Gastroesophageal sphincter (tissue), 4 donors: ENCODE data around the gene NHLRC3. TPM values are rescaled to one million over a fixed set of nuclear protein-coding genes. Genes with fewer than 3 reads are reported as not detected.
"Not testable (repeated sequence)": the region's sequence is repeated elsewhere in the genome, so short reads cannot be mapped to it uniquely, and the experiment has no call there.

Experiments
- ATAC-seq: fragments of 150-250 bp; one replicate; pipeline ENCODE4 v1.9.1; 2016; ENCODE audit warnings: mild to moderate bottlenecking, moderate library complexity
- H3K27ac ChIP-seq, 4 donors: fragments of 200-600 bp; sonication (generic) in 3 of 4; 1 replicate in 3 of 4; 2 replicates in 1 of 4; pipeline ENCODE4 v1.5.1; 2016 to 2019
- H3K27me3 ChIP-seq: fragments of 200-600 bp; sonication (generic); one replicate; pipeline ENCODE4 v1.5.1; 2019
- H3K36me3 ChIP-seq, 2 donors: fragments of 200-600 bp; sonication (generic); one replicate each; pipeline ENCODE4 v1.5.1; 2019; ENCODE audit warnings: control low read depth in 1 of 2
- H3K4me1 ChIP-seq, 3 donors: fragments of 200-600 bp; sonication (generic); 1 replicate in 2 of 3; 2 replicates in 1 of 3; pipeline ENCODE4 v1.5.1; 2016 to 2019; ENCODE audit warnings: control low read depth in 2 of 3
- H3K4me3 ChIP-seq, 2 donors: fragments of 200-600 bp; sonication (generic); one replicate each; pipeline ENCODE4 v1.5.1; 2019; ENCODE audit warnings: mild to moderate bottlenecking in 1 of 2, moderate library complexity in 1 of 2
- H3K9me3 ChIP-seq, 3 donors: fragments of 200-600 bp; sonication (generic); one replicate each; pipeline ENCODE4 v1.5.1; 2017 to 2019; ENCODE audit warnings: control low read depth in 2 of 3
- EP300 ChIP-seq: sonication (generic); formaldehyde crosslinking; IDR thresholded peaks from one replicate; pipeline ENCODE4 v1.6.1; 2017; ENCODE audit warnings: antibody characterized with exemption, mild to moderate bottlenecking
- POLR2A ChIP-seq, 2 donors: fragments of 450-650 bp; IDR thresholded peaks; one replicate each; pipeline ENCODE4 v1.6.1; 2017; ENCODE audit warnings: antibody characterized with exemption in 2 of 2, mild to moderate bottlenecking in 2 of 2, moderate library complexity in 1 of 2
- POLR2AphosphoS5 ChIP-seq: sonication (generic); formaldehyde crosslinking; IDR thresholded peaks from one replicate; pipeline ENCODE4 v1.6.1; 2017; ENCODE audit warnings: antibody characterized with exemption
- WGBS, 2 donors: methylation state at CpG; one replicate each; pipeline ENCODE4 v1.1.5; 2018; ENCODE audit warnings: low coverage in 1 of 2; 5-methylcytosine and 5-hydroxymethylcytosine counted together
- total RNA-seq, 4 donors: library from RNA; depleted of rRNA; stranded (reverse); fragments of >200 nt; gene quantifications; one replicate each; pipeline ENCODE4 v1.1.0, GENCODE V29; 2016
- TF ChIP-seq, protein P1 (sequence below), 4 experiments: fragments of 200-600 bp in 2 of 4; fragments of 450-650 bp in 2 of 4; sonication (generic) in 1 of 4; IDR thresholded peaks; one replicate each; pipeline ENCODE4 v1.5.1; 2017 to 2019; ENCODE audit warnings: antibody characterized with exemption in 4 of 4, mild to moderate bottlenecking in 2 of 4, moderate library complexity in 2 of 4

Gene NHLRC3
- total RNA-seq, 4 donors from 2014 or later = 9.9 to 20.1 (median 14.5) TPM

DNA sequence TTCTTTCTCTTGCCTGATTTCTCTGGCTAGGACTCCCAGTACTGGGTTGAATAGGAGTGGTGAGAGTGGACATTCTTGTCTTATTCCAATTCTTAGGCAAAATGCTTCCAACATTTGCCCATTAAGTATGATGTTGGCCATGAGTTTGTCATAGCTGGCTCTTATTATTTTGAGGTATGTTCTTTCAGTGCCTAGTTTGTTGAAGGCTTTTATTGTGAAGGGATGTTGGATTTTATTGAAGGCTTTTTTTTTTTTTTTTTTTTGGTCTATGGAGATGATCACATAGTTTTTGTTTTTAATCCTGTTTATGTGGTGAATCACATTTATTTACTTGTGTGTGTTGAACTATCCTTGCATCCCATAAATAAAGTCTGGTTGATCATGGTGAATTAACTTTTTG lies 19.8 kb downstream of the NHLRC3 start:
- H3K9me3 ChIP-seq = no peaks in the 10 kb centered on the region
- no peak for ATAC-seq
- no peaks in the 10 kb centered on the region for H3K27me3 ChIP-seq
- H3K4me1 ChIP-seq = no peaks in the 10 kb centered on the region
- TF ChIP-seq POLR2AphosphoS5 (no peak), EP300 (no peak), POLR2A (IDR thresholded peaks at IDR 0.05) (no peak)
- TF ChIP-seq, protein P1, sequence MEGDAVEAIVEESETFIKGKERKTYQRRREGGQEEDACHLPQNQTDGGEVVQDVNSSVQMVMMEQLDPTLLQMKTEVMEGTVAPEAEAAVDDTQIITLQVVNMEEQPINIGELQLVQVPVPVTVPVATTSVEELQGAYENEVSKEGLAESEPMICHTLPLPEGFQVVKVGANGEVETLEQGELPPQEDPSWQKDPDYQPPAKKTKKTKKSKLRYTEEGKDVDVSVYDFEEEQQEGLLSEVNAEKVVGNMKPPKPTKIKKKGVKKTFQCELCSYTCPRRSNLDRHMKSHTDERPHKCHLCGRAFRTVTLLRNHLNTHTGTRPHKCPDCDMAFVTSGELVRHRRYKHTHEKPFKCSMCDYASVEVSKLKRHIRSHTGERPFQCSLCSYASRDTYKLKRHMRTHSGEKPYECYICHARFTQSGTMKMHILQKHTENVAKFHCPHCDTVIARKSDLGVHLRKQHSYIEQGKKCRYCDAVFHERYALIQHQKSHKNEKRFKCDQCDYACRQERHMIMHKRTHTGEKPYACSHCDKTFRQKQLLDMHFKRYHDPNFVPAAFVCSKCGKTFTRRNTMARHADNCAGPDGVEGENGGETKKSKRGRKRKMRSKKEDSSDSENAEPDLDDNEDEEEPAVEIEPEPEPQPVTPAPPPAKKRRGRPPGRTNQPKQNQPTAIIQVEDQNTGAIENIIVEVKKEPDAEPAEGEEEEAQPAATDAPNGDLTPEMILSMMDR (IDR thresholded peaks at IDR 0.05) = no peak
- H3K36me3 ChIP-seq = peaks cover 0 to 16% of the 10 kb centered on the region in 2 donors
- no peak overlapping the region for H3K4me3 ChIP-seq
- no peak overlapping the region for H3K27ac ChIP-seq

DNA sequence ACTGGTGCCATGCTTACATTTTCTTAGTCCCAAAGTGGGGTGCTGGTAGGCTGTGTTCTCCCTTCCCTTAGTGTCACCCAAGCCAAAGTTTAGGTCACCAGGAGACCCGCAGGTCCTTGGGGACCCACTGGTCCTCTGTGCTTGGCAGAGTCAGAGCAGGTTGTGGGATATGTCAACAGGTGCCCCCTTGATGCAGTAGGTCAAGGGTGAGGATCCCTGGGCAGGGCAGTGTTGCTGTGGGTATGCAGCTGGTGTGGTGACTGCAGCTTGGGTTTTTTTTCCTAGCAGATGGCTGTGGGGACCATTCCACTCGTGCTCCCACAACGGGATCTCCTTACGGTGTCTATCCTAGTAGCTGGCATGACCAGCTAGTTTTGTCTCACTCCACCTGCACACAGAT lies 23.7 kb downstream of the NHLRC3 start:
- Histone ChIP-seq H3K36me3 (no peaks in the 10 kb centered on the region), H3K27ac (no peak overlapping the region), H3K9me3 (no peaks in the 10 kb centered on the region), H3K4me3 (no peak overlapping the region), H3K27me3 (no peaks in the 10 kb centered on the region), H3K4me1 (no peaks in the 10 kb centered on the region)
- no peak for TF ChIP-seq POLR2AphosphoS5
- no peak for TF ChIP-seq POLR2A (IDR thresholded peaks at IDR 0.05)
- TF ChIP-seq, protein P1 (IDR thresholded peaks at IDR 0.05) = no peak
- no peak for TF ChIP-seq EP300
- no peak for ATAC-seq
- 92 to 100% methylated on average over 1 to 2 of the region's 4 CpGs for WGBS, 2 donors

DNA sequence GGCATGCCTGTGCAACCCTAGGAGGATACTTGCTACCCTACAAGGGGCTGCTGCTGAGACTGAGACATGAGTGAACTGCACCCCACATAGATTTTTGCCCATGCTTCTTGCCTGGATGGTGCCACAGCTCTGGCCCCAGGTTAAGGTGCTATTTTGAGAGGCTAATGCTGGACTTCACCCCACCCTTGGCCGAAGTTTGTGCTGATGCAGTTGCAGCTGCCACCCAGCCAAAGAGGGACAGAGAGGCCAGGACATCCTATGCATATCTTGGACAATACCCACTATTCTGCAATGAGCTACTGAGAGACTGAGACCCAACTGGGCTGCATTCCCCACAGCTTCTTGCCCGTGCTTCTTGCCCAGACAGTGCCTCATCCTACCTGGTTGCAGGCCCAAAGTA lies 34.6 kb downstream of the NHLRC3 start:
- no peak for ATAC-seq
- Histone ChIP-seq H3K9me3 (no peaks in the 10 kb centered on the region), H3K4me1 (no peaks in the 10 kb centered on the region), H3K27ac (no peak overlapping the region), H3K4me3 (no peak overlapping the region), H3K36me3 (no peaks in the 10 kb centered on the region), H3K27me3 (peaks cover 34% of the 10 kb centered on the region)
- WGBS, 2 donors = 70% methylated on average over 1 of the region's 2 CpGs; no CpG with 5 or more reads in 1 of the 2 donors
- TF ChIP-seq POLR2A (IDR thresholded peaks at IDR 0.05) (no peak), POLR2AphosphoS5 (no peak)

DNA sequence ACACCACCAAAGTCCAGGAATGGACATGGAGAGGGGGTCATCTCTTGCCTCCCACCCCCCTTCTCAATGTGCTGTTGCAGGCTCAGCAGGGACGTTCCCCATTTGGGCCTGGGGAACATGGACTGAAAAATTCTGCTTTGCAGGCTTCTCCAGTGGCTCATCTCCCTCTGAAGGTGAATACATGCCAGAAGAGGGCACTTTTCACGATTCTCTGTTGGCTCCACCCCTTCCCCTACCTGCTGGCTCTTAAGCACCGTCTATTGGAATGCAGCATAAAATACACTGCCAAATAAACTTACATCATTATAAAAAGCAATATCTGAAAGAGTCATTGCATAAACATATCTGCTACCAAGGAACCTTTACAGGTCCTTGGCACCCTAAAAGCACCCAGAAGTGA lies 35.7 kb downstream of the NHLRC3 start:
- Histone ChIP-seq H3K4me3 (no peak overlapping the region), H3K27me3 (peaks cover 34% of the 10 kb centered on the region), H3K36me3 (no peaks in the 10 kb centered on the region), H3K9me3 (no peaks in the 10 kb centered on the region), H3K27ac (no peak overlapping the region), H3K4me1 (no peaks in the 10 kb centered on the region)
- TF ChIP-seq POLR2A (IDR thresholded peaks at IDR 0.05) = no peak
- TF ChIP-seq POLR2AphosphoS5 = no peak
- TF ChIP-seq, protein P1 (IDR thresholded peaks at IDR 0.05) = no peak
- TF ChIP-seq EP300 = no peak
- no peak for ATAC-seq
- 30% methylated on average over 2 of the region's 3 CpGs; no CpG with 5 or more reads in 1 of the 2 donors for WGBS, 2 donors

DNA sequence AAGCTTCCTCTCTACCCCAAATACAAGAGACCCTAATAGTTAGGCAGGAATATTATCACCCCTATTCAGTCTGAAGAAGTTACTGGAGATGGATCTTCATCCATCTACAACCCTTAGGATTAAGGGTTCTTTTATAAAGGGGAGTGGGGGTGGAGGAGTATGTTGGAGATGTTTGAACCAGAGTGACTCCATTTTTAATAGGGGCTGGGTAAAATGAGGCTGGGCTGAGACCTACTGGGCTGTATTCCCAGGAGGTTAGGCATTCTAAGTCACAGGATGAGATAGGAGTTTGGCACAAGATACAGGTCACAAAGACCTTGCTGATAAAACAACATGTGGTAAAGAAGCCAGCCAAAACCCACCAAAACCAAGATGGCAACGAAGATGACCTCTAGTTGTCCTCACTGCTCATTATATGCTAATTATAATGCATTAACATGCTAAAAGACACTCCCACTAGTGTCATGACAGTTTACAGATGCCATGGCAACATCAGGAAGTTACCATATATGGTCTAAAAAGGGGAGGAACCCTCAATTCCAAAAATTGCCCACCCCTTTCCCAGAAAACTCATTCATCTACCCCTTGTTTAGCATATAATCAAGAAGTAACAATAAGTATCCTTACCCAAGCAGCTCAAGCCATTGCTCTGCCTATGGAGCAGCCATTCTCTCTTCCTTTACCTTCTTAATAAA lies 48.1 kb downstream of the NHLRC3 start:
- H3K27ac ChIP-seq, H3K36me3 ChIP-seq, ATAC-seq, H3K27me3 ChIP-seq, H3K9me3 ChIP-seq, H3K4me3 ChIP-seq, H3K4me1 ChIP-seq: not testable (repeated sequence)
- 64 to 67% methylated on average over 1 of the region's 1 CpG for WGBS, 2 donors

DNA sequence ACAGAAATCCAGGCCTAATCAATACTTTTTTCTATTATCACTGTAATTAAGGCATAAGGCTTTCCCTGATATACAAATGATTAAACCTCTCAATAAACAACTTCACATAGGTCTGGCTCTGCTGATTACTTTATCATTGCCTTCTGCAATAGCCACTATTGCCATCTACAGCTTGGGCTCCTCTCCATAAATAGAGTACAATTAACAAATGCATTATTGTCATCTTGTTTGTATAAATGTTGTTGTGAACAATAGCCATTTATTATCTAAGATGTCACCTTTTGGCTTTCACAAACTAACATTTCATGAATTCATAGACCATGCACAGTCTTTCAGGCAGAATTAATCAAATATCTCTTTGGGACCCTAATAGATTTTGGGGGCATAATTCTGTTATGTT lies 53.3 kb downstream of the NHLRC3 start:
- no peaks in the 10 kb centered on the region for H3K9me3 ChIP-seq
- TF ChIP-seq EP300 = no peak
- TF ChIP-seq POLR2A (IDR thresholded peaks at IDR 0.05) = no peak
- TF ChIP-seq, protein P1 (IDR thresholded peaks at IDR 0.05) = no peak
- TF ChIP-seq POLR2AphosphoS5 = no peak

More for the DNA sequence above, 53.3 kb downstream of the NHLRC3 start:
- Histone ChIP-seq H3K4me1 (no peaks in the 10 kb centered on the region), H3K36me3 (no peaks in the 10 kb centered on the region), H3K27ac (no peak overlapping the region), H3K4me3 (no peak overlapping the region), H3K27me3 (no peaks in the 10 kb centered on the region)
- ATAC-seq = no peak
